Measurements from ENCODE around the gene RPL36.
A peak's percentile ranks its signal among the peaks of the same experiment; 100 is the strongest.
"Not testable (repeated sequence)": the region's sequence is repeated elsewhere in the genome, so short reads cannot be mapped to it uniquely, and the experiment has no call there.

The RPL36 gene

DNA sequence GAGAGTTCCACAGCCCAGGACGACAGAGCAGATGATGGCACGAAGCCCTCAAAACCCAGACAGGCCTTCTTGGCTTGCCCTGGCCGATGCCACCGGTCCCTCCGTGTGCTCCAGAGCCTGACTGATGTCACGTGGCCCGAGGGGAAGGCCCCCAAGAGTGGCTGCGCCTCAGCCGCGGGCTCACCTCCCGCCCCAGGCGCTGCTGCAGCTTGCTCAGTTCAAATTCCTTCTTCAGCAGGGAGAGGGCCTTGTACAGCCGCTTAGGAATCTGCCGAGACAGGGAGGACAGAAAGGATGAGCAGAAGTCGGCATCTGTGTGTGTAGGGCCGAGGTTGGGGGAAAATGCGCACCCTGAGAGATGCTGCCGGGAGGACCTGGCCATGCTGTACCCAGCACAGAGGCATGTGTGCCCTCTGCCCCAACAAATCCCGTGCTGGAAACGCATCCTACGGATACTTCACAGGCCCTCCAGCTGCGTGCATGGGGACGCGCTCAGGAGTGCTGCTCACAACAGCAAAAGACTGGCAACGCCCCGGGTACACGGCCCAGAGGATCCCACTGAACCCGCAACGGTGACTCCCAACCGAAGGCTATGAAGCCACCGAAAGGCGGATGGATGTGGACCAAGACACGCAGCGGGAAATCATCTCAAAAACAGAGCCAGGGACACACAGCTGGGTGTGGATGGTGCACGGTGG lies 16.9 kb downstream of the RPL36 start:
- DNase-seq (ENCODE audit: low read depth) = no peak

GRCh38 chr19:5707576-5708575 lies 17.8 kb downstream of the RPL36 start:
- DNase-seq (ENCODE audit: low read depth) = no peak

DNA sequence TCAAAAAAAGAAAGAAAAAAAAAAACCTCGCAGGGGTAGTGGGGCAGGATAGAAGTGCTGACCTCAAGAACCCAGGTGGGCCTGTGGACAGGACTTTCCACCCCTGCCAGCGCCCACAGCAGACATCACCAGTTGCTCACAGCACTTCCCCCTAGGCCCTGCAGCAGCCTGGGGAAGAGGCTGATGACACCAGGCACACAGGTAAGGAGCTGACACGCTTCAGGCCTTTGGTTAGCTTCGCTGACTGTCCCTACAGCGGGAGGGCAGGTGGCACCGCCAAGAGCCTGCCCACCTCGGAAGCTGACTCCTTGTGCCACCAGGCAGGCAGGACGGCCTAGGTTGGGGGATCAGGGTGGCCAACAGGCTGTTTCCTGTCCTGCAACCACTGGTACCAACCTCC lies 20.9 kb downstream of the RPL36 start:
- DNase-seq (ENCODE audit: low read depth) = no peak

GRCh38 chr19:5711713-5712161 lies 21.6 kb downstream of the RPL36 start:
- no peak for DNase-seq (ENCODE audit: low read depth)

DNA sequence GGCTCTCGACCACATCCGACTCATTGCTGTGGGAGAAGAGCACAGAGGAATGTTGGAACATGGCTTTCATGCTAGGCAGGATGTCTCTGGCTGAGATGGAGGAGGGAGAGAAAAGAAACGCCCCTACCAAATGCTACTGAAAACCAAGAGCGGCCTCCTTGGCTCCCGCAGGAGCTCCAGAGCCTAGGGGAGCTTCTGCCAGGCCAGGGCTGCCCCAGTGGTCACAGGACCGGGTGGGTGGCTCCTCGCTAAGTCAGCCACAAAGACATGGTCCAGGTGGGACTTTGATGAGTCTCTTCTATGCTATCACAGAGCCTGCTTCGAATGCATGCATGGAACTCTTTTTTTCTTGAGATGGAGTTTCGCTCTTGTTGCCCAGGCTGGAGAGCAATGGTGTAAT lies 23.1 kb downstream of the RPL36 start:
- no peak for DNase-seq (ENCODE audit: low read depth)

- no peak for DNase-seq (ENCODE audit: low read depth)
Measured at GRCh38 chr19:5714816-5715215, 24.7 kb downstream of the RPL36 start.

DNA sequence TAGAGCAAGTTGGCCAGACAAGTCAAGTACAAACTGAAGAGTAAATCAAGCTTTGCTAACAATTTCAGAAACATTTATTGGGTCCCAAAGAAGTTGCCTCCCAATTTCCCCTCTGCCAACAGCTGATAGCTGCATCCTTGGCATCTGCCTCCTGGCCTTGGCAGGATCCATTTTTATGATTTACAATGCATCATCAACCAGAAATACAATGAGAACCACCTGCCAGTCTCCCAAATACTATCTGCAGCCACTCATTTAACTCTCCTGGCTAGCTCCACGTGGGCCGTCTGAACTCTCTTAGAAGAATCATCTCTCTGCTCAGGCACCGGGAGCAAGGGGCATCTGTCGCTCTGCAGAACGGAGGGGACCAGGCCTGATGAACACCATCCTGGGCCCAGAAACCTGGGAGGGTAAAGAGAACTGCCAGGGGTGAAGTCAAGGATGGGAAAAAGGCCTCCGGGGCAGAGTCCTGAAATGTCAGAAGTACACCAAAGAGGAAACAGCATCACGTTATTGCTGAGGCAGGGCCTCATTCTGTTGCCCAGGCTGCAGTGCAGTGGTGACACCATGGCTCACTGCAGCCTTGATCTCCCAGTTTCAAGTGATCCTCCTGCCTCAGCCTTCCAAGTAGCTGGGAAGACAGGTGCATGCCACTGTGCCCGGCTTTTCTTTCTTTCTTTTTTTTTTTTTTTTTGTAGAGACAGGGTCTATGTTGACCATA lies 27.3 kb downstream of the RPL36 start:
- DNase-seq (ENCODE audit: low read depth) = no peak

DNA sequence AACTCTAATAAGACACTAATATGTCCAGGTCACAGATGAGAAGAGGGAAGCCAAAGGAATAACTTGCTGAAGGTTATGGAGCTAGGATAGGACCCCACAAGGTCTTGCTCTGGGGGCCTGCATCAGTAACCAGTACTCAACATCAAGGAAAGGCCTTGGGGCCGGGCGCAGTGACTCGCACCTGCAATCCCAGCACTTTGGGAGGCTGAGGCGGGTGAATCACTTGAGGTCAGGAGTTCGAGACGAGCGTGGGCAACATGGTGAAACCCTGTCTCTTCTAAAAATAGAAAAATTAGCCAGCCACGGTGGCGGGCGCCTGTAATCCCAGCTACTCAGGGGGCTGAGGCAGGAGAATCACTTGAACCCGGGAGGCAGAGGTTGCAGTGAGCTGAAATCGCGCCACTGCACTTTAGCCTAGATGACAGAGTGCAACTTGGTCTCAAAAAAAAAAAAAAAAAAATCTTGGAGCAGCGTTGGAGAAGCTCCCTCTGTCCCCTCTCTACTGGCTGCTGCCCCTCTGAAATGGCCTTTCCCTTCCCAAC lies 28.0 kb downstream of the RPL36 start:
- DNase-seq (ENCODE audit: low read depth) = no peak

GRCh38 chr19:5718579-5719273 lies 28.6 kb downstream of the RPL36 start:
- peak; percentile 68 for DNase-seq (ENCODE audit: low read depth)

DNA sequence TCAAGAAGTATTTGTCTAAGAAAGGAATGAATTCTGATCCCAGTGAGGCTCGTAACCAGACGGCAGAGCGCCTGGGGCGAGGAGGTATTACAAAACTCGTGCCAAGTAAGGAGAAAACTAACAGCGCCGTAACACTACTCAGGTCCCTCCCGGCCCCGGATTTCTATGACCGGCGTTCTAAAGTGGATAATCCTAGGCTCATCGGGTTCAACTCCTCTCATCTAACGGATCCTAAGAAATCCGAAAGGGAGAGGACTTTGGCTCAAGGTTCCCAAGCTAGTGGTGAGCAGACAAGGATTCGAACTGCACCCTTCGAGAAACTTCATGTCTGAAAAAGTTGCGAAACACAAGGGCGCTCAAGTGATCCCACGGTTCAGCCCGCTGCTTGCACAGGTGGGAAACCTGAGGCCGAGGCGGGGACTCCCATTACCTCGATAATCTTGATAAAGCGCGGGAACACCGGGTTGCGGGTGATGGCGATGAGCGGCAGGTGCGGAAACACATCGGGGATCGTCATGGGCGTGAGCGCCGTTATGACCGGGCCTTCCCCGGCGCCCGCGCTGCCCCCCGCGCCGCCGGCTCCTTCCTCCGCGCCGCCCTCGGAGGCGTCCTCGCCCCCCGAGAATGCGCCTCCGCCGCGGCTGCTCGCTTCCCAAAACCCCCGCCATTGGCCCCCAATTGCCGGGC lies 29.3 kb downstream of the RPL36 start:
- no peak for DNase-seq (ENCODE audit: low read depth)

DNA sequence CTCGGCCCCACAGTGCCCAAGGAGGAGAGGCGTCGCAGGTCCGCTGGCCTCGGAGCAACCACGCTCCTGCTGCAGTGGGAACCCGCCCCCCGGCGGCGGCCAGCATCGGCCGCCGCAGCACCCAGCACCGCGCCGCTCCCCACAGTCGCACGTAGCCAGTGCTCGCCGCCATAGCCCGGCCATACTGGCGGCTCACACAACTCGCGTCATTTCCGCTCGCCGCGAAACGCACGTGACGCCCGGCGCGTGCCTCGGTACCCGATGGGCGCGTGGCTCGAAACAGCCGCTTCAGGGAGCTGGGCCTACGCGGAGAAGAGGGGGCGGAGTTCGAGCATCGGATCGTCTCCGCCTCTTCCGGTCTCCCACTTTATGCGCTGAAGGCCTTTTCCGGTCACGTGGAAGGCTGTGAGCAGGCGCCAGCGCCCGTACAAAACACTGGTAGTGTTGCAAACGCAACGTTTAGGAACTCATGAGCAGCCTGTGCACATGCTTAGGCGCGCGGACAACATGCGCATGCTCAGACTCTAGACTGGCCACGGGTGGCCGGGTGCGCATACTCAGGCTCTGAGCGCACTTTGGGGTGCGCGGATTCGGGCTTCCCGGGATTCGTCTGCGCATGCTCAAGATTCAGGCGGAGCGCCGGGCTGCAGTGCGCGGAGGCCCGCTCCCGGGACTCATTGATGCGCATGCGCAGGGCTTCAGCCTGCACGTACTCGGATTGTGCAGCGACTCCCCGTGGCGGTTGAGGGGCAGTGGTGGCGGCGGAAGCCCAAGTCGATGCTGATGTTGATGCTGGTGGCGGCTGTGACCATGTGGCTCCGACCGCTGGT lies 30.1 kb downstream of the RPL36 start, which contains the start of the genes CATSPERD and LONP1:
Gene CATSPERD (plus strand): TSS at position 677 of the 830 bp plus-strand sequence. CDS start 101 bp downstream, at position 778.
Gene LONP1 (minus strand): TSS at position 186 of the 830 bp plus-strand sequence. CDS start 14 bp downstream, at position 172.
- DNase-seq (ENCODE audit: low read depth) = peak; percentile 99

- DNase-seq (ENCODE audit: low read depth) = no peak
Measured at GRCh38 chr19:5727453-5728050, 37.5 kb downstream of the RPL36 start.

GRCh38 chr19:5733172-5733571 lies 43.1 kb downstream of the RPL36 start:
- DNase-seq (ENCODE audit: low read depth) = not testable (repeated sequence)

GRCh38 chr19:5738423-5738822 lies 48.3 kb downstream of the RPL36 start:
- peak; percentile 48 for DNase-seq (ENCODE audit: low read depth)

Data from fibroblast of gingiva (primary cell).